Activated T-cell treated with anti-CD3 and anti-CD28 coated beads, Interleukin-2, amount 50 U/mL, for 24 hours (primary cell): Measurements from ENCODE around the gene NDUFS7.

ENCODE experiments used
- DNase-seq: peaks from one replicate; pipeline ENCODE4 v3.0.0-alpha.2; 2020
- H3K27ac Mint-ChIP-seq: 2 replicates; pipeline ENCODE4 v1.8.0; 2020; ENCODE audit warnings: mild to moderate bottlenecking, mixed read lengths
- H3K27me3 Mint-ChIP-seq: 2 replicates; pipeline ENCODE4 v1.8.0; 2020; ENCODE audit warnings: mixed read lengths
- H3K36me3 Mint-ChIP-seq: 2 replicates; pipeline ENCODE4 v1.8.0; 2020; ENCODE audit warnings: low read depth, mixed read lengths
- H3K4me1 Mint-ChIP-seq: 2 replicates; pipeline ENCODE4 v1.8.0; 2020; ENCODE audit warnings: low read depth, mixed read lengths
- H3K4me3 Mint-ChIP-seq: 2 replicates; pipeline ENCODE4 v1.8.0; 2020; ENCODE audit warnings: mild to moderate bottlenecking, moderate library complexity, mixed read lengths
- H3K9me3 Mint-ChIP-seq: 2 replicates; pipeline ENCODE4 v1.8.0; 2020; ENCODE audit warnings: mixed read lengths

Gene NDUFS7

DNA sequence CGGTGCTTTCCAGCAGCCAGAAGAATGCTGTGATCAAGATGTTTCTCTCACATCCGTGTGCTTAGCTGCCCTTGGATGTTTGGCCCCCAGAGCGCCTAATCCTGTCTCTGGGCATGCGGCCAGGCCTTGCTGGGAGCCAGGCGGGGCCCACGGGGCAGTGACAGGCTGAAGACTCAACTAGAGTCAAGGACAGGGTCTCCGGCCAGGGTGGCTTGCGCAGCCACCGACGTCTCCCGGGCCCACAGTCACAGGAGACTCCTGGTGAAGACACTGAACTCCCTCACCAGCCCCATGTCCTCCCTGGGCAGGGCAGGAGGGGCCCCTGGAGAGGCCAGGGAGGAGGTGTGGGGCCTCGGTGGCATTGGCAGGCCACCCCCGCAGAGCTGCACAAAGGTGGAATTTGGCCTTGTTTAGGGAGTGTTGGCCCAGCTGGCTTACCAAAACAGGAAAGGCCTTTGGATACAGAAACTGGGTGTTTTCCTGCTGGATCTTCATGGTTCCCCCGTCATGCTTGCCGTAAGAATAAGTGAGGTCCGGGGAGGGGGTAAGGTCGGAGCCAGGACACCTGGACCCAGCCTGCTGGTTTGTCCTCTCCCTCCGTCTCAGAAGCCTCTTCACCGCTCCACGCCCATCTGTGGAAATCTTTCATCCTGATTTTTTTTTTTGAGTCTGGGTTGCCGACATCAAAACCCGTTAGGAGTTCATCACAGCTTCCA lies 10.0 kb upstream of the NDUFS7 start:
- no peak overlapping the region for H3K4me3 Mint-ChIP-seq
- no peaks in the 10 kb centered on the region for H3K4me1 Mint-ChIP-seq
- no peak for DNase-seq
- H3K36me3 Mint-ChIP-seq: peaks cover 52% of the 10 kb centered on the region
- H3K9me3 Mint-ChIP-seq: no peaks in the 10 kb centered on the region
- H3K27ac Mint-ChIP-seq: no peak overlapping the region
- no peaks in the 10 kb centered on the region for H3K27me3 Mint-ChIP-seq

DNA sequence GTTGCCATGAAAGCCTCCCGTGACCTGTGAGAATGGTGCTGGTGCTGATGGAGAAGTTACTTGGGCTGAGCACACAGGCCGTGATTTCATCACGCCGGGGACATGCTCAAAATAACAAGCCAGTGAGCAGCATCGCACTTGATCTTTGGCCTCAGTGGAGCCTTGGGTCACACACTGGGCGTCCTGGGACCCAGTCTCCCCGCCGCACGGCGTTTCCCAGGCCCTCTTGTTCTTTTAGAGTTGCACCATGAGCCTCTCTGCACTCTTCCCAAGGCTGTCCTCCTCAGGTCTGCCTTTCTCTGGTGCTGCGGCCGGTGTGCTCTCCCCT lies 9.5 kb upstream of the NDUFS7 start:
- Mint-ChIP-seq H3K4me1 (no peaks in the 10 kb centered on the region), H3K4me3 (no peak overlapping the region), H3K27me3 (no peaks in the 10 kb centered on the region), H3K27ac (no peak overlapping the region), H3K9me3 (no peaks in the 10 kb centered on the region), H3K36me3 (peaks cover 49% of the 10 kb centered on the region)
- DNase-seq: no peak

GRCh38 chr19:1376415-1376805 lies 7.3 kb upstream of the NDUFS7 start:
- peaks cover 35% of the 10 kb centered on the region for H3K36me3 Mint-ChIP-seq
- DNase-seq: no peak
- H3K4me3 Mint-ChIP-seq: no peak overlapping the region
- H3K4me1 Mint-ChIP-seq: no peaks in the 10 kb centered on the region
- H3K9me3 Mint-ChIP-seq: no peaks in the 10 kb centered on the region
- no peak overlapping the region for H3K27ac Mint-ChIP-seq
- no peaks in the 10 kb centered on the region for H3K27me3 Mint-ChIP-seq

GRCh38 chr19:1377176-1377964 lies 6.3 kb upstream of the NDUFS7 start:
- Mint-ChIP-seq H3K27me3 (no peaks in the 10 kb centered on the region), H3K4me3 (no peak overlapping the region), H3K27ac (no peak overlapping the region), H3K9me3 (no peaks in the 10 kb centered on the region), H3K36me3 (peaks cover 27% of the 10 kb centered on the region), H3K4me1 (no peaks in the 10 kb centered on the region)
- DNase-seq: no peak

DNA sequence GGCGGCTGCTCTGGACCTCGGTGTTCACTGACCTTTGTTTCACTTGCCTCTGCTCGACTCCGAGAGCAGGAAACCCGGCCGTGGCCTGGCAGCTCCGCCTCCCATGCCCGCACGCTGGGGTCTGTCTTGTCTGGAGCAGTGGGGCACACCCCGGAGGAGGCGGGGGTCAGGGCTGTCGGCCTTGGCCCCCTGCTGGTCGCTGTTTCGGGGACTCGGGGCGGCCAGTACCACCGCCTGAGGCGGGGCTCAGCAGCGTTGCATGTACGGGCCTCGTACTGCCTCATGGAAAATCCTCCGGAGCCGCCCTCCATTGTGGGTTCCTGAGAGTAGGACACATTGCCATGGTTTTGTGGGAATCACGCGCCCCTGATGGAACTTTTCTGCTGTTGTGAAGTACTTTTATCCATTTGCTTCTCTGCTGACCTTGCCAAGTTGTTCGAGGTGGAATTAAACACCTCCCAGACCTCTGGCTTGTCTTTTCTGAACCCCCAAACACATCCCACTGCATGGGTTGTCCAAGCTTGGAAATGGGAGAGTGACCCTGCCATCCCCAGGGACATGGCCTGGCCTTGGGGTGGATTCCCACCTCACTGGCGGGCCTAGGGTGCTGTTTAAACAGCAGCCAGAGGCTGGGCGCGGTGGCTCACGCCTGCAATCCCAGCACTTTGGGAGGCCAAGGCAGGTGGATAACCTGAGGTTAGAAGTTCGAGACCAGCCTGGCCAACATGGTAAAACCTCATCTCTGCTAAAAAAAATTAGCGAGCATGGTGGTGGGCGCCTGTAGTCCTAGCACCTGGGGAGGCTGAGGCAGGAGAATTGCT lies 5.5 kb upstream of the NDUFS7 start:
- H3K4me3 Mint-ChIP-seq: no peak overlapping the region
- H3K4me1 Mint-ChIP-seq: peaks cover 4% of the 10 kb centered on the region
- no peaks in the 10 kb centered on the region for H3K9me3 Mint-ChIP-seq
- DNase-seq: no peak
- H3K27ac Mint-ChIP-seq: no peak overlapping the region
- peaks cover 21% of the 10 kb centered on the region for H3K36me3 Mint-ChIP-seq
- H3K27me3 Mint-ChIP-seq: no peaks in the 10 kb centered on the region

DNA sequence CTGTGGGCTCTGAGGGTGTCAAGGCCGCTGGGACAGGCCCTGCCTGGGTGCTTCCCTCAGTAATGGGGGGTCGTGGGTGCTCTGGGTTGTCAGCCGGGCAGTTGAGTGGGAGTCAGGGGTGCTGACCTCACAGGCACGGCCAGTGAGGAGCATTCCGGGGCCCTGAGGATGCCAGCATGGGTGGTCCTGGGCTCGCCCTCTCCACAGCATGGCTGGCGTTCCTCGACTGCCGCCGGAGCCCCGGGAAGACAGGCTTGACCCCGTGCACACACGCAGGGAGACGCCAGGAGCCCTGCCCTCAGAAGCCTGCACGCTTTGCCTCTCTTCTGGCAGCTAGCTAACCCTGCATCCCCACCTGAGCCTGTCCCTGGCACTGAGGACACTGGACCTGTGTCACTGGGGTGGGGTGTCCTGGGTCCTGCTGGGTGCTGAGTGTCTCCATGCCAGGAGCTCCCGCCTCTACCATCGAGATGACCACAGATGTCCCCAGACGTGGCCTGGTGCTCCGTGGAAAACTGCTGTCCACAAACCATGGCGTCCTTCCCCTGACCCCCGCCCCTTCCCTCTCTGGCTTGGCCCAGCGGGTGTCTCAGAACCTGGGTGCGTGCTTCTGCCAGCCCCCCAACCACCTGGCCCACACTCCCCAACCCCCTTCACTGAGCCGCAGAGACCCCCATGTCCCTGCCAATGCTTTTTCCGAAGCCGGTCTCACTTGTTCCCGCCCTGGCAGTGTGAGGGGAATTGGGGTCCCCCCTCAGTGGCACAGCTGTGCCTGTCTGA lies 4.4 kb upstream of the NDUFS7 start:
- Mint-ChIP-seq H3K27me3 (peaks cover 3% of the 10 kb centered on the region), H3K9me3 (no peaks in the 10 kb centered on the region), H3K4me3 (no peak overlapping the region), H3K27ac (no peak overlapping the region), H3K36me3 (peaks cover 18% of the 10 kb centered on the region), H3K4me1 (peaks cover 9% of the 10 kb centered on the region)
- DNase-seq: no peak

- DNase-seq: no peak
- H3K27me3 Mint-ChIP-seq: peaks cover 3% of the 10 kb centered on the region
- no peak overlapping the region for H3K4me3 Mint-ChIP-seq
- peaks cover 15% of the 10 kb centered on the region for H3K4me1 Mint-ChIP-seq
- H3K36me3 Mint-ChIP-seq: peaks cover 18% of the 10 kb centered on the region
- no peaks in the 10 kb centered on the region for H3K9me3 Mint-ChIP-seq
- no peak overlapping the region for H3K27ac Mint-ChIP-seq
These were observed 3.7 kb upstream of the NDUFS7 start for GRCh38 chr19:1379961-1380489.

- Mint-ChIP-seq H3K4me3 (no peak overlapping the region), H3K36me3 (peaks cover 20% of the 10 kb centered on the region), H3K27me3 (peaks cover 3% of the 10 kb centered on the region), H3K9me3 (no peaks in the 10 kb centered on the region), H3K27ac (no peak overlapping the region), H3K4me1 (peaks cover 26% of the 10 kb centered on the region)
- DNase-seq: no peak
These were observed 1.5 kb upstream of the NDUFS7 start for GRCh38 chr19:1382250-1382649.

GRCh38 chr19:1383017-1383311 lies 743 bp upstream of the NDUFS7 start:
- Mint-ChIP-seq H3K4me3 (peak overlapping the region; percentile 87), H3K36me3 (peaks cover 24% of the 10 kb centered on the region), H3K9me3 (no peaks in the 10 kb centered on the region), H3K27me3 (peaks cover 3% of the 10 kb centered on the region), H3K27ac (peak overlapping the region; percentile 99), H3K4me1 (peaks cover 27% of the 10 kb centered on the region)
- no peak for DNase-seq

- Mint-ChIP-seq H3K4me1 (peaks cover 27% of the 10 kb centered on the region), H3K36me3 (peaks cover 33% of the 10 kb centered on the region), H3K27me3 (peaks cover 3% of the 10 kb centered on the region), H3K27ac (peak overlapping the region; percentile 84), H3K4me3 (peak overlapping the region; percentile 87), H3K9me3 (no peaks in the 10 kb centered on the region)
- DNase-seq: no peak
These were observed 367 bp downstream of the NDUFS7 start for GRCh38 chr19:1384085-1384462.

DNA sequence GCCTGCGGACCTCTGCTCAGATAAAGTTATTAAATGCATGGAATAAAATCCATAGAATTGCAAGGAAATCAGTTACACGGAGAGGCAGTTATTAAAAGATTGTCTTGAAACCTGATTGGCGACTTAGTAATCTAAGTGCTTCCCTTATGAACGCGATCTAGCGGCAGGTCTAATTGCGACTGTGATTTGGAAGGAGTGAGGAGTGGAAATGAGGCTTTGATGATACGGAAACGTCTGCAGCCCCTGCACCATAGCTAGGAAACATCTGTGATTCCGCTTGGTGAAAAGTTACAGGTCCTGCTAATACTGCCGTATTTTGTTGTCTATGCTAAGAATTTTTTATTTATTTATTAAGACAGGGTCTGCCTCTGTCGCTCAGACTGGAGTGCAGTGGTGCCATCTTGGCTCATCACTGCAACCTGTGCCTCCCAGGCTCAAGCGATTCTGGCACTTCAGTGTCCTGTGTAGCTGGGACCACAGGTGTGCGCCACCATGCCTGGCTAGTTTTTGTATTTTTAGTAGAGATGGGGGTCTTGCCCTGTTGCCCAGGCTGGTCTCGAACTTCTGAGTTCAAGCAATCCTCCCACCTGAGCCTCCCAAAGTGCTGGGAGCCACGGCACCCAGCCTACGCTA lies 887 bp downstream of the NDUFS7 start:
- Mint-ChIP-seq H3K9me3 (no peaks in the 10 kb centered on the region), H3K27ac (peak overlapping the region; percentile 84), H3K27me3 (peaks cover 3% of the 10 kb centered on the region), H3K36me3 (peaks cover 38% of the 10 kb centered on the region), H3K4me3 (peak overlapping the region; percentile 87), H3K4me1 (peaks cover 27% of the 10 kb centered on the region)
- no peak for DNase-seq

GRCh38 chr19:1385816-1386215 lies 2.1 kb downstream of the NDUFS7 start:
- Mint-ChIP-seq H3K27ac (no peak overlapping the region), H3K27me3 (peaks cover 3% of the 10 kb centered on the region), H3K4me1 (peaks cover 27% of the 10 kb centered on the region), H3K36me3 (peaks cover 48% of the 10 kb centered on the region), H3K9me3 (no peaks in the 10 kb centered on the region), H3K4me3 (no peak overlapping the region)
- DNase-seq: no peak

GRCh38 chr19:1386945-1387683 lies 3.4 kb downstream of the NDUFS7 start:
- peaks cover 27% of the 10 kb centered on the region for H3K4me1 Mint-ChIP-seq
- H3K9me3 Mint-ChIP-seq: no peaks in the 10 kb centered on the region
- no peak for DNase-seq
- H3K27me3 Mint-ChIP-seq: peaks cover 3% of the 10 kb centered on the region
- H3K4me3 Mint-ChIP-seq: no peak overlapping the region
- H3K36me3 Mint-ChIP-seq: peaks cover 57% of the 10 kb centered on the region
- H3K27ac Mint-ChIP-seq: no peak overlapping the region
